Stimulated activated CD4-positive, alpha-beta T cell treated with anti-CD3 and anti-CD28 coated beads, Interleukin-2, amount 100 ng/mL, for 4 hours (primary cell): ENCODE data around the gene FRMD3.

Source experiments
- DNase-seq: peaks from one replicate; pipeline ENCODE4 v3.0.0-alpha.2; 2020; ENCODE audit warnings: low read depth

FRMD3 gene

DNA sequence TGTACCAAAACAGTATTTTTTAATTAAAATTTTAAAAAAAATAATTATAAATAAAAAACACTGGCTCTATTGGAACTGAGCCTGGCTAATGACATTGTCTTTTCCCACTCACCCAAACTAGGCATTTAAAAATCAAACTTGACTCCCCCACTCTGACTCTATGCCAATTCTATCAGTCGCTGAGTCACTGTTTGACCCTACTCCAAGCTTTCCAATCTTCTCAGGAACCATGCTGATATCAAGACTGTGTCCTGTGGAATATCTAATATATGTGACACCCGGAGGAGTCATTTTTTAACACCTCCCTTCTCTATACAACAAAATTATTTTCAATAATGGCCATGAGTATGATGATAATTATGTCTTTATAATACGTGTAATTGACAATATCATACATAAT lies 303.7 kb downstream of the FRMD3 start:
- no peak for DNase-seq

DNA sequence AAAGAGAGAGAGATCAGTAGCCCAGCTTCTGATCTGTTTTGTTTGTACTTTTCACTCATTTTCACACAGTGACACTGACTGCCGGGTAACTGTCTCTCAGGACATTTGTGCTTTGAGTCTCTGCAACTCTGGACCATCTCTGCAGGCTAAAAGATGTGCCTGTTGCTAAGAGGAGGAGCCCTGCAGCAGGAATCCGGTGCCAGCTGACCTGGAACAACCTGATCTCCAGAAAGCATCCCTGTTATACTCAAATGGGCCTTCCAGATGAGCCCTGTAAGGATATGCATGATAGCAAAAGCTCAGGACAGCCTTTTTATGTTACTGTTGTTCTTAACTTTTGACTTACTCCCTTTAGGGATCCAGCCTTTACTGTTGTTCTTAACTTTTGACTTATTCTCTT lies 304.6 kb downstream of the FRMD3 start:
- DNase-seq: no peak

DNA sequence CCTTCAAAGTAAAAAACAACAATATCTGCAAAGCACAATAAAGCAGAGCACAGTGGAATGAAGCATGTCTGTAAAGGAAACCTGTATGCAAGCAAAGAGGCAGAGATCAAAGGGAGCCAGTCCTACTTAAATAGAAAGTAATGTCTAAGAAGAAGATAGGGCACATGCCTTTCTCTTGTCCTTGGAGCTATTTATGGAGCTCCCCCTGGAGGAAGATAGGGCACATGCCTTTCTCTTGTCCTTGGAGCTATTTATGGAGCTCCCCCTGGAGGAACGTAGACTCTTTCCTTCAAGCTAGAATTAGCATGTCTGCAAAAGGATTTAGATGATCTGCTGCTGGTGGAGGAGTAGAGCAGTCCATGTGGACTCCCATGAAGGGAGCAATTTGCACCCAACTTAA lies 307.2 kb downstream of the FRMD3 start:
- no peak for DNase-seq

DNA sequence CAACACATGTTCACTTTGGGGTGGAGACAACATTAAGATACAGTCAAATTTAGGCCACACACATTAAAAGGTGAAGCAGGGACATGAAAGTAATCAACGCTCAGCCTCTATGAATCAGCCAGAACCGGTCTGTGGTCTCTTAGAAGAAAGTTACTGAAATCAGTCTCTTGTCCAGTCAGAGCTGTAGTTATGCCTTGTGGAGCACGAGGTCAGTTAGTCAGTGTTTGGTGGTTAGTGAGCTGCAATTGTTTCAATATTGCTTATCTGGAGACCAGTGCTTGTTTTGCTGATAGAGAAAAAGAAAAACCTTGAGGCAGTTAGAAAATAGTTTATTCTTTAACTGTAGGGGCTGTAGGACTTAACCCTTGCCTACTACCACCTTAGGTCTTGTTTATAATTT lies 317.5 kb downstream of the FRMD3 start:
- no peak for DNase-seq

DNA sequence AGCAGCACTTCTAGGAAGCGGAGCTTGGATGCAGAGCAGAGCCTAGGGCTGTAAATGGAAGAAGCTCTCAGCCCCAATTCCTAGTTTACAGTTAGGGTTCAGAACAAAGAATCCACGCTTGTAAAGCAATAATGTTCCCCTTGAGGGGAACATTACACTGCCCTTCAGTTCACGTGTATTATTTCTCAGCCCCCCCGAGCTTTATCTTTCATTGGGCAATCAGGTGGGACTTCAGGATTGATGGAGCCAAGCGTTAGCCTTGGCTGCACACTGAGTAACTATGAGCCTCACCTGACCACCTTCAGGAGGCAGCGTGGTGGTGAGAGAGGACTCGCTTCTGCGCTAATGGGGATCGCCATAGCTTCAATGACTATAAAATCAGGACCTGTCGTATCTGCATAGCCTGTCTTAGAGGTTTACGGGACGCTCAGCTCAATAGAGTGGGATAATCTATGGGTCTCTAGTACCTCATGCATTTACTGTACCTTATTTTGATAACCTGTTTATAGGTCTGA lies 318.2 kb downstream of the FRMD3 start:
- DNase-seq: no peak

DNA sequence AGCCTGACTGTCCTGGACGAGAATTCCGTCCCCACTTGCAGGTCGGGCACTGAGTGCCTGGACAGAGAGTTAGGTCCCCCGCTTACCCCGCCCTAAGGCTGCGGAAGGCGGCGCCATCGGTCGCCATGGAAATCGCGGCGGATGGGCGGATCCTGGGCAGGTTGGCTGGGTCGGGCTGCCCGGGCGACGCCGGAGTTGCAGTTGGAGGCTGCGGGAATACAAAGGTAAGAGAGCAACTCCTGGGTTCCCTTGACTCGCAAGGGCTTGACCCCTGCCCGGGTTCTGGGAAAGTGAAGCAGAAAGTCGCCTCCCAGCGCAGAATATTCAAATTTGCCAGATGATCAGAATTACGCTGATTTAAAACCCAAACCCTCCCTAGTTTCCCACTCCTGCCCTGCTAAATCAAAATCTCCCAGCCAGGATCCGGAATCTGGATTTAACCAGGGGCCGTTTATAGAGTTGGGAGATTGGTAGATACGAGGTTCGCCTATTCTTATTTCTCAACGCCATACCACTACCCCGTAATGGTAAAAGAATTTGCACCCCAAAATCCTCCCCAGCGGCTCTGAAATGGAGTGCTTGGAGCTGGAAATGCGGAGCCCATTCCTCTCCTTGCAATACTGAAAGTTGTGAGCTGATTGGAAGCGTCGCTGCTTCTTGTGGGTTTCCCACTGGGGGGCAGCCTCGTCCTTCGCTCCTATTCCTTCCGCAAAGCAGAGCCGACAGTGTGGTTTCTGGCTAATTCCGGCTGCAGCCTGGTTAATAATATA lies 318.9 kb downstream of the FRMD3 start:
- DNase-seq: no peak

DNA sequence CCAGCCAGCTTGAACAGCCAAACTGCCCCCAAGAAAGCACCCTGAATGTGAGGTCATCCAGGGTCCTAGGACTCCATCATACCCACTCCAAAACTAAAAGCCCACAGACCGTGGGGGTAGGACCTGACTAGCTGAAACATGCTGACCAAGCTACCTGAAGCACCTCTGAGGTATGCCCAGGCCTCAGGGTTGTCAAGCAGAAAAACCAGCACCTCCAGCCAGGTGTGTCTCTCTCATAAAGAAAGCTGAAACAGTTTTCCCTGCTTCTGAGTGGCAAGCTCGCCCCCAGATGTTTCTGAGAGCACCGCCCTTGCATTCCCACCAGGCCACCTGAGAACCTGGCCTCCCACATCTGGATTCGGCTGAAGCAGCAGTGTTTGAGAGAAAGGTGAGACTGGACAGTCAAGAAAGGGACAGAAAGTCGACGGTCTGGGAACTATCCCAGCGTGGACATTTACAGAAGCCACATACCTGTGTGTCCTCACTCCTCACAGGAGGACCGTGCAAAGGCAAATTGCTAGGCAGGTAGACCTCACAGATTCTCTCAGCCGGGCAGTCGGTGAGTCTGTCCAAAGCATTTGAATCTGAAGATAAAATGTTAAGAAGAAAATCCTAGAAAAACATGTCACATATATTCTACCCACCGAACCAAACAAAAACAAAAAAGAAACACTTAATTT lies 319.6 kb downstream of the FRMD3 start:
- DNase-seq: no peak

DNA sequence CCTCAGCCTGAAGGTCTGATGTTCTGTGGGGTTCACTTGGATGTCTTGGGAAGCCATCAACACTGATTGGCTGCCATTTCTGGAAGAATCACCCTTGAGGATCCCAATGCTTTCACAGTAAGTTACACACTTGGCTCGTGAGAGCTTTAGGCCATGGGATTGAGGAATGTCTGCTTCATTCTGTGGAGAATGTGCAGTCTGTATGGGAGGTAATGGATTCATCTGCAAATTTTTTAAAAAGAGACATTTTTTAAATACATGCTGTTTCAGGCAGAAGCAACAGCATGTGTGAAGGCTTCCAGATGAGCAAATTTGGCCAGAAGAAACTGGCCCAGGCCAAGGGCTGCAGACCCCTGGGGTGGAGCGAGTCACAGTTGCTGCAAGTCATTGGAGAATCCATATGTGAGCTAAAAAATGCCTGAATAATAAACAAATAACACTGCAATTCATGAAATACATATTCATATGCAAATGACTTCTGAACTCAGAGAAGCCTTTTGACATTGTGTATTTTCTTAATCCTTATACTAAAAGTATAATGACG lies 328.9 kb downstream of the FRMD3 start:
- DNase-seq: no peak

DNA sequence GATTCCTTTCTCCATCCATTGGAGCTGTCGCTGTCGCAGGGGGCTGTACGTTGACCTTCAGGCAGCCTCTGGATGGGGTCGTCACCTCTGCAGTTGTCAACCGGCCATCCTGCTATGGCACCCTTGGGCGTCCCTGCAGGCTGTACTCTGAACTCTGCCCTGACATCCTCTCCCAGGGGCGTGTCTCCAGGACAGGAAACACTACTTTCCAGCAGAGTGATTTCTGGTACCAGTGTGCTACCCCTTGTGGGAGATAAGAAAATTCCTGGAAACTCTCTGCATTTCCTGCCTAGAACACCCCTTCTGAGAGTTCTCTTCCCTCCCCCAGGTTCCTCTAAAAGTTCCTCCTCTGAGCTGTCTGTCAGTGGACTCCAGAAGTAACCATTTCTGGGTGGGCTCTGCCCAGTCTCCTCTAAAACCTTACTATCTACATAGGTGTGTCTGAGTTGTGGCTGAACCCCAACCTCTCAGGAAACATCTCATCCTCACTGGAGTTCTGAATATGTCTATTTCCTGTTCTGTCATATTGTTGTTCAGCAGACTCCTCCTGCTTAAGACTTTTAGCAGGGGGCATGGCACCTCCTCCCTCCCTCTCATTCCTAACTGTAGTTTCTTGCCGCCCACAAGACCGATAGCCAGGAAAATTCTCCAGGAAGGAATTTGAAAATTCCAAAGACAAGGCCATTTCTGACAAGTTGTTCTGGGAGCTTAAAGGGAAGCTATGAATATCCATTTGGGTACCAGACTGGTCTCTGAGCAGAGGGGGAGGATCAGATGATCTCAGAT lies 329.9 kb downstream of the FRMD3 start:
- DNase-seq: no peak

DNA sequence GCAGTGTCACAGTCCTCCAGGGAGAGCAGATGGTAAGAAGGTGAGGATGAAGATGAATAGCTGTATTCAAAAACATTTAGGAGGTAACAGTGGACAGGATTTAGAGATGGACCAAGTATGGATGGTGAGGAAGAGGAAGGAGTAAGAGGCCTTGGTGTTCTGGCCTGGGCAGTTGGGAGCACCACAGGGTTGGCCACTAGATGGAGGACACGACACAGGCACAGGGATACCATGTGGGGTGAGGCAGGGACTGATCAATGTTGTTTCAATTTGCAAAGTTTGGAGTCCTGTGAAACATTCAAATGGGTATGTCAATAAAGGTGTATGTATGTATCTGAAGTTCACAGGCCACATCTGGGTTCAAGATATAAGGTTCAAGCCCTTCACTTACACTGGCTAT lies 334.2 kb downstream of the FRMD3 start:
- no peak for DNase-seq

DNA sequence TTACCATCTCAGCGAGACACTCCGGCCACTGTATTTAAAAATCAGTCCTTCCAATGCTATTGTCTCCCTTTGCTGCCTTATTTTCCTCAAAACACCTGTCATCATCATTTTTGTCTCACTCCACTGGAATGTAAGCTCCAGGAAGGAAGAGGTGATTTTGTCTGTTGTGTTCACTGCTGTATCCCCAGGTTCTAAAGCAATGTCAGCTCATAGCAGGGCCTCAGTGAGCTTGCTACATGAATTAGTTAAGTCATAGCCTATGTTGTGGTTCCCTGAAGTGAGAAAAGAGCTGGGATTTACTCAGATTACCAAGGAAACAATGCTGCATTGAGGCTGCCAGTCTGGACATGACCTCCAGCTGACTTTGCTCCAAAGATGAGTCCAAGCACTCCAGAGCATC lies 337.7 kb downstream of the FRMD3 start:
- no peak for DNase-seq

DNA sequence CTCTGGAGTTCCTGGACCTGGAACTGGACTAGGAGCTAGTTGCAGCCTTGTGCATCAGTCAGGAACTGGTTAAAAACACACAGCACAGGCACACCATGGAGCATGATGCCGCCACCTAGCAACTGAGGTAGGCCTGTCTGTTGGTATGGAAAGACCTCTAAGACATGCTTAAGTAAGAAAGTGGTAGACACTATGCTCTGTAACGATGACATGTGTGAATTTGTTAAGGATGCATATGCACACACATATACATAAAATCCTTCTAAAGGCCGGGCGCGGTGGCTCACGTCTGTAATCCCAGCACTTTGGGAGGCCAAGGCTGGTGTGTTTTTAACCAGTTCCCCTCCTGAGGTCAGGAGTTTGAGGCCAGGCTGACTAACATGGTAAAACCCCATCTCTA lies 338.4 kb downstream of the FRMD3 start:
- DNase-seq: no peak

DNA sequence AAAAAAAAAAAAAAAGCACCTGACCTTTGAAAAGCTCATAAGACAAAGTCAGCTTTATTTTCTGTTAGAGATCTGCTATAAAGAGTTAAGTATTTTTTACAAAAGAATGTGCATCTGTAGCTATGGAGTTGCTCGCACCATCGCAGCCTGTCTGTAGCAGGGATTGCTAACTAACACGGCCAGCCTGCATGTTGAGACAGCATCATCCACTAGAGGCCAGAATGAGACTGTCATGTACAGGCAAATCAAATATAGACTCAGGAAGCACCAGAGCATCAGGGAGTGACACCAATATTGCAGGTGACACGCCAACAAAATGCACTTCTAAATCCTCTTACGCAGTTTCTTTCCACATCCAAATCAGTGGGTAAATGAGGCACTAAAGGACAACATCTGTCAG lies 339.0 kb downstream of the FRMD3 start:
- DNase-seq: no peak

DNA sequence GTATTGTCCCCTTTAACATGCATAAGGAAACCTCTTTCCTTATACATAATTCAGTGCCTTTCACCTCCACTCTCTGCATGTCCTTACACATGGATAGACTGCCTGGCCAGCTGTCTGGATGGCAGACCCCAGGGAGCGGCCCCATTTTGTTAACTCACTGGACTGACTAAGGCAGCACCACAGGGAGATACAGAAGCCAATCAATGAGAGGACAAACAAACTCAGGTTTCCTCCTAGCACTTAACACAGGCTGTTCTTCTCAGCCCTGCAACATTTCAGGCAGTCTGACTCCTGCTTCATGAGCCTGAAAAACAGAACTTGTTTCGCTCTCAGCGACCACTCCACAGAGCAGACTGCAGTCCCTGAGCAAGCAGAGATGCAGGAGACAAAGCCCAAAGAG lies 339.8 kb downstream of the FRMD3 start:
- no peak for DNase-seq

DNA sequence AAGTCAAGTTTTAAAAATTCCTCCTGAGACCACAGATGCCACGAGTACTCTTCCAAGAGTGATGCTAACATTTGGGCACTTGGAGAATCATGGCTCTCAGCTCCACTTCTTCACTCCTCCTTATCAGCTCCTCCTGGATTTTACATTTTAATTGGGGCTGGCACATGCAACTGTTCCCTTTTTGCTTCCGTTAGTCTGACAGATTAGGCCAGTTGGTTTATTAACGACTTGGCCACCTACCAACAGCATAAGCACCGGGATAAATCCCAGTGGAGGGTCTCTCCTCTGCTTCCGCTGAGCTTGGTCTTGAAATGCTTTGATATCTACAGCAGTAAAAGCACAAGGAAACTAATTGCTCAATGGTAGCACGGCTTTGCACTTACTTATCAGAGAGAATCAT lies 340.6 kb downstream of the FRMD3 start:
- no peak for DNase-seq

DNA sequence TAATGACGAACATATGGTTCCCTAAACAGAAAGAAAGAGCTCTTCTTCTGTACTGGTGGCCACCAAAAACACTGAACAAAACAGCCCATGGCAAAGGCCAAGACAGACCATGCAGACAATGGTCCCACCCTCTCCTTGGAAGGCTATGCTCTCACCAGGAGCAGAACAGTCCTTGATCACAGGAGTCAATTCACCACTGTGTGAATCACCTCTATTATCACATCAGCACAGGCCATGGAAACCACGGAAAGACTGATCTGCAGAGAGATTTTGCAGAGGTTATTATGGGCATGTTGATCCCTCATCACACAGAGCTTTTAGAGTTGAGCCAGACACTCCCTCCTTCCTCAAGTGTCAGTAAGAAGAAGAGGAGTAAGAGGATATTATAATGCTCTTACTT lies 341.3 kb downstream of the FRMD3 start:
- no peak for DNase-seq
